HG02623 (cell line): Measurements from ENCODE around the gene TBXAS1.
"Not testable (repeated sequence)": the region's sequence is repeated elsewhere in the genome, so short reads cannot be mapped to it uniquely, and the experiment has no call there.

Source experiments
- ATAC-seq: cut with Tn5 transposase; IDR thresholded peaks from one replicate; pipeline ENCODE4 v1.9.1; 2021; ENCODE audit warnings: moderate library complexity; ENCODE audit not compliant: unreplicated experiment

The TBXAS1 gene

DNA sequence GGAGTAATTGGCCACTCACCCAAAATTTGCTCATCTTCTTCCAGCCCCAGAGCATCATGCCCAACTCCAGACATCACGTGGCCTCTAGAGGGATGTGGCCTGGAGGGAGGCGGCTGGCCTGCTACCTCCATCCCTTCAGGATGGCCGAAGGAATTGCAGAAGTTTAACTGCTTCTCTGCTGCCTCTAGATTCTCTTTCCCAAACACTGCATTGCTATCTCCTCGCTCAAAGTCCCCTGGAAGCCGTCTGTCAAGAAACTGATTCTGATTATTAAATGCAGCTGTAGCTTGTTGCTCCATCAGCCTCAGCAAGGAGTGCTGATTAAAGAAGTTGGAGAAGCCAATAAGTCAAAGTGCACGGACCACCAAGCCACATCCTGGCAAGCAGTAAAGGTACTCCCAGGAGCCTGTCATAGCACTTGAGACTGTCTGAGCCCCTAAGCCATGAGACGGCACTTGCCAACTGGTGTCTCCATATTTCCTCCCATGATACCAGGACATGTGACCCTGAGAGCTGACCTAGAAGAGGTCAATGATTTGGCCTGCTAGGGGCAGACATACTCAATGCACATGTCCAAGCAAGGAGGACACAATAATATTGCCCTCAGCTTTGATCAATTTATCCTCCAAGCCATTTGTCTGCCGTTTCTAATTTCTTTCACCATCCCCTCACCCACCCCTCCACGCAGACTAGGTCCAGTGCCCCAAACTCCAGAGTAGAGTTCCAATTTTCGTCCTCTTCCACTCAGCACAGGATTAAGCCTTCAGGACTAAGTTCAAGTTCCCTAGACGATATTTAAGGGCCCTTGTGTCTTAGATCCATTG lies 84.2 kb downstream of the TBXAS1 start:
- ATAC-seq = no peak

DNA sequence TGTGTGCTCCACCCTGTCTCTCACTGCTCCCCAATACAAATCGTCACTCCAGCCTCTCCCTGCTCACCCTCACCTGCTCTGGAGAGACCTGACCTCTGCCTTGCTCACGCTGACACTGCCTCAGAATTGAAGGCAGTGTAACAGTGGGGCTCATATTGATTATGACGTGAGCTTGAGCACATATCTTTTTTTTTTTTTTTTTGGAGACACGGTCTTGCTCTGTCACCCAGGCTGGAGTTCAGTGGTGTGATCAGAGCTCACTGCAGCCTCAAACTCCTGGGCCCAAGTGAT lies 84.7 kb downstream of the TBXAS1 start:
- no peak for ATAC-seq

DNA sequence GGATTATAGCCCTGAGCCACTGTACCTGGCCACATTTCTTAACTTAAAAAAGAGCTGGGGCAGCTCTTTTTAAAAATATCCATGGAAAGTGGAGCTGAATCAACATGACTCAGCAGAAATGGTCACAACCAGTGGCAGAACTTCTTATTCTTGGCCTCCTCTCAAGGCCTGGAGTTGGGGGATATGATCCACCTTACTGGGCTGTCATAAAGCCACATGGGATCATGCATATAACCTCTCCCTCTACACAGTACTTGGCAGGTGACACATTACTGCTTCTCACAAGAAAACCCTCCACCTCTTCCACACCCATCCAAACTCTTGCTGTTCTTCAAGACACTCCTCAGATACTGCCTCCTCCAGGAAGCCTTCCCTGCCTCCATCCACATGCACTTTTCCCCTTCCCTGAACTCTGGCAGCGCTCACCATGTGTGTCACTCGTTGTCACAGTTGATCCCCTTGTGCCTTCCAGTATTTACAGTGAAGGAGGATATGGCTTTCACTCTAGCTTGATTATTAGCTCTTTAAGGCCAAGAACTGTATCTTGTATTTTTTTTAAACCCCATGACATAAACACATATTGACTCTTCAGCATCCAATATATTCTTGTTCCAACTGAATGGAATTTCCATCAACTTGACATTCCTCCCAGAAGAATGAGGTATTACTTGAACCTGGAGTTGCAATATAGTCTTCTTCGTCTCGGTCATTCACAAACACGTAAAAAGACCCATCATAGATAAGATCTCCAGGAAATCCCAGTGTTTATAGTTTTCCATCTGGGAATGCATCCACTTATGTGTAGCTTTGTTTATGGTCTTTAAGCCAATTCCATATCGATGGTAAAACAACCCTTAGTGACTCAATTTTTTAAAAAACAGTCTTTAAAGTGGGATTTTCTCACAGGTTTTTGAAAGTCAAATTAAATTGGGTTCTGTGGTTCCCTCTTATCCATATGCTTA lies 85.5 kb downstream of the TBXAS1 start:
- no peak for ATAC-seq

DNA sequence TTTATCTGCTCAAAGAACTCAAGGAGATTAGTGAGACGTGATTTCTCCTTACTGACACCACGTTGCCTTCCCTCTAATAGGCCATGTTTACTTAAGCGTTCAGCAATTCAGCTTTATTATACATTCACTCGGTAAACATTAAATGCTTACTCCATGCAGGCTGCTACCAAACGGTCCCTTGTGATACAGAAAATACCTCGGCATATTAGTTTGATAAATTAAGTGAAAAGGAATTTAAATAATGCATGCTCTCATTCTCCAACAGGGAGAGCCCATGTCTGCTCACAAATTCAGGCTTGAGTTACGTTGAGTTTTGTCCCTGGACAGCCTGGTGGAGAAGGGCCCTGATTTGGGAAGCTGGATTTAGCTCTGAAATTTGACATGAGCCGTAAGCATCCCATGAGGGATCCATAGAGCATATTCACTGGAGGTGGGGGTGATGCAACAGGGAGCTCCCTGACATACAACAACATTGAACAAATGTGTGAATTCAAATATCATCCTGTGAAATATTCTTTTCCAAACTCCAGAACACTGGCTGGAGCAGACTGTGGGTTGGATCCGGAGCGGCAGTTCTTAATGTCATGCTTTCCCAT lies 86.3 kb downstream of the TBXAS1 start:
- ATAC-seq = no peak

DNA sequence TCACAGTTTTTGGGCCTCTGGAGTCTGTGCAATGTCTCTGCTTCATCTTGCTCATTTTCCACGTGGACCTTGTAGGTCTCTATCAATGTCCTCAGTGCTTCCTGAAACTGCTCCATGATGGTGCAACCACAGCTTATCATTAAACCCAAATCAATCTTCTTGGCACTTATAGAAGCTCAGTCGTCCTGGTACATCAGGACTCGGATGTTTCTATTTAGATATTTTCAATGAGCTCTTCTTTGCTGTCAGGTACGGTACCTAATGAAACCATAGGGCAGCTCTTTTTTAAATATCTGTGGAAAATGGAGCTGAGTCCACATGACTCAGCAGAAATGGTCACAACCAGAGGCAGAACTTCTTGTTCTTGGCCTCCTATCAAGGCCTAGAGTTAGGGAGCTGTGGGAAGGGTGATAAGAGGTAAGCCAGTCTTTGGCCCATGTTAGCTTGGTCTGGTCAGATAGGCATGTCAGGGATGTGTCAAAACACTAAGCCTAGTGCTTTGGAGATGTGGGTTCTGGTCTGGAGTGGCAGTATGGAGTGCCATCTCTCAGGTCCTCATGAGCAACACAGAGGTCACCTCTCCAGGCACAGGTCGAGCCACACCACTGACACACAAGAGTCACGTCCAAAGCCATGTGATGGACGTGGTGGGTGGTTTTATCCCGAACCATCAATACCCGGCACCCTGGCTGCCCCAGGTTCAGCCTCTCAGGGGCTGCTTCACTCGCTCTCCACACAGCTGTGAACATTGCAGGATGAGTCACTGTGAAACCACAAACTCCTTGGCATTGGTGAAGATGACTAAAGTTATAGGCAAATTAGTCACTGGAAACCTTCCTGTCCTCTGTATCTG lies 87.0 kb downstream of the TBXAS1 start:
- ATAC-seq = peak; percentile 76

DNA sequence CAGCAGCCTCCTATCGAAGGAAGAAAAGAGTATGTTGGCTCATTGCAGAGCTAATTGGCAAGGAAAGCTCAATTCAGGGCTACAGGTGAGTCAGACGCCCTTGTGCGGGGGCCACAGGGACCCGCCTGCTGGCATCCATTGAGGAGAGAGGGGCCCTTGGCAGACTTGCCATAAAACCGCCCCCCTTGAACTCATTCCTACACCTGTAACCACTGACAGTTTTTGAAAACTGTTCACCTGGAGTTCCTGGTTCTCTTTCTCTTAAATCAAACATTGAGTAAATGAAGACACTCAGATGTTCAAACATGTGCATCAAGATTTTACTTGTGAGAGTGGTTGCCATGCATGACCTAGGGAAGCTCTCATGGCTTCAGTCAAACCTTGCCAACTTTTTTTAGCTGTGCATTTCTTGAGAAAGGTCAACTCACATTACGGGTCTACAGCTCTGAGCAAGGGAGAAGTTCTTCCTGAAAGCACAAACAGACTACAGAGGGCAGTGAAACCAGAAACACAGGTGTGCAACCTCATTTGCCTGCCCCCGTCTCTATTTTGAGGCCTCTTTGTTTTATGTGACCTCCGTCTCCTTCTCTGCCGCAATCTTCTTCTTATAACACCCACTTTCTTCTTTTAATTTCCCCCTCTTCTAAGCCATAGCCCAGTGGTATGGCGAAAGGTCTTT lies 87.8 kb downstream of the TBXAS1 start:
- ATAC-seq = peak; percentile 77

DNA sequence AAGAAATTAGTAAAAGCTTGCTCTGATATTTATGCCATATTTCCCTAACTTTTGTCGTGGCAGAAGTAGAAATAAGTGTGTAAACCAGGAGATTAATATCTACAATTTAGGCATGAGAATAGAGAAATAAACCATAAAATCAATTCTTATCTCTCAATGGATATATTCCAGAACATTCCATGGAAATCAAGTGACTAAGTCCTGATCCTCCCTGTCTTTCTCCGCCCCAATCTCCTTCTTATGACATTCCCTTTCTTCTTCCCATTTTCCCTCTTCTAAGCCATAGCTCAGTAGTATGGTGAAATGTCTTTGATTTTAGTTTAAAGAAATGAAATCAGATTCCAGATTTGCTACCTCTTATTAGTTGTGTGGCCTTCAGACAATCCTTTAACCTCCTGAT lies 88.8 kb downstream of the TBXAS1 start:
- no peak for ATAC-seq

DNA sequence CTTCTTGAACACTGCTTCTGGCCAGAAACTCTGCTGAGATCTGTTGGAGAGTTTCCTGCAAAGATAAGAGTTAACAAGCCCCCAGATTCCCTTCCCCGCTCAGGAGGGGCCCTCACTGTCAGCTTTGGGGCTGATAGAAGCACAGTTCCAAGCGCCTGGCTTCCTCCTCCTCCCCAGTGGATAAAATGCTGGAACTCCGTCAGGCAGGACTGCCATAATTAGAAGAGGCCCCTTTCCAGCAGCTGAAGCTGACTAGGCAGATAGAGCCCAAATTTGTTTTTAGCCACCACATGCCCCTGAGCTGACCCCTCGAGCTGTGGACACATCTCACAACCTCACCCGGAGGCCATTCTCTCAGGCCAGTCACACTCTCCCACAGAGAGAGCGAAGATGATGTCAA lies 89.4 kb downstream of the TBXAS1 start:
- no peak for ATAC-seq

DNA sequence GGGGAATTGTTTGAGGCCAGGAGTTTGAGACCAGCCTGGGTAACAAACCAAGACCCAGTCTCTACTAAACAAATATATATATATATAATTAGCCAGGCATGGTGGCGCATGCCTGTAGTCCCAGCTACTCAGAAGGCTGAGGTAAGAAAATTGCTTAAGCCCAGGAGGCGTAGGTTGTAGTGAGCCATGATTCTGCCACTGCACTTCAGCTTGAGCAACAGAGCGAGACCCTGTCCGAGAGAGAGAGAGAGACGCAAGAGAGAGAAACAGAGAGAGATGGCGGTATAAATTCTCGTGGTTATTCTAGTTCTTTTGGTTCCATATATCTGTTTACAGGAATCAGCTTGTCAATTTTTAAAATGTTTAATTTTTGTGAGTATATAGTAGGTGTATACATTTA lies 94.0 kb downstream of the TBXAS1 start:
- ATAC-seq = no peak

DNA sequence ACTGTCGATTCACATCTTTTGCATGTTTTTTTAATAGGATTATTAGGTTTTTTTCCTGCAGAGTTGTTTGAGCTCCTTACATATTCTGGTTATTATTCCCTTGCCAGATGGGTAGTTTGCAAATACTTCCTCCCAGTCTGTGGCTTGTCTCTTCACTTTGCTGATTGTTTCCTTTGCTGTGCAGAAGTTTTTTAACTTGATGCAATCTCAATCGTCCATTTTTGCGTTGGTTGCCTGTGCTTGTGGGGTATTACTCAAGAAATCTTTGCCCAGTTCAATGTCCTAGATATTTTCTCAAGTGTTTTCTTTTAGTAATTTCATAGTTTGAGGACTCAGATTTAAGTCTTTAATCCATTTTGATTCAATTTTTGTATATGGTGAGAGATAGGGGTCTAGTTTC lies 95.4 kb downstream of the TBXAS1 start:
- ATAC-seq = no peak

DNA sequence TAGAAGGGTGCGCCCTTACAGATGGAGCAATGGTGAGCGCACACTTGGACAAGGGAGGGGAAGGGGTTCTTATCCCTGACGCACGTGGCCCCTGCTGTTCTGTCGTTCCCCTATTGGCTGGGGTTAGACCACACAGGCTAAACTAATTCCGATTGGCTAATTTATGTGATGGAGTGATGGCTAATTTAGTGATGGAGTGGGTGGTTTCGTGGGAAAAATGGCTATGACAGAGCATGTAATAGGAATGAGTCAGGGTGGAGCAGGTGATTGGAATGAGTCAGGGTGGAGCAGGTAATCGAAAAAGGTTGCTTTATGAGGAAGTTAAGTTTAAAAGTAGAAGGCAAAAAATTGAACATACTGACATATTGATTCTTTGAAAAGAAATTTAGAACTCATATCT lies 100.2 kb downstream of the TBXAS1 start:
- not testable (repeated sequence) for ATAC-seq

DNA sequence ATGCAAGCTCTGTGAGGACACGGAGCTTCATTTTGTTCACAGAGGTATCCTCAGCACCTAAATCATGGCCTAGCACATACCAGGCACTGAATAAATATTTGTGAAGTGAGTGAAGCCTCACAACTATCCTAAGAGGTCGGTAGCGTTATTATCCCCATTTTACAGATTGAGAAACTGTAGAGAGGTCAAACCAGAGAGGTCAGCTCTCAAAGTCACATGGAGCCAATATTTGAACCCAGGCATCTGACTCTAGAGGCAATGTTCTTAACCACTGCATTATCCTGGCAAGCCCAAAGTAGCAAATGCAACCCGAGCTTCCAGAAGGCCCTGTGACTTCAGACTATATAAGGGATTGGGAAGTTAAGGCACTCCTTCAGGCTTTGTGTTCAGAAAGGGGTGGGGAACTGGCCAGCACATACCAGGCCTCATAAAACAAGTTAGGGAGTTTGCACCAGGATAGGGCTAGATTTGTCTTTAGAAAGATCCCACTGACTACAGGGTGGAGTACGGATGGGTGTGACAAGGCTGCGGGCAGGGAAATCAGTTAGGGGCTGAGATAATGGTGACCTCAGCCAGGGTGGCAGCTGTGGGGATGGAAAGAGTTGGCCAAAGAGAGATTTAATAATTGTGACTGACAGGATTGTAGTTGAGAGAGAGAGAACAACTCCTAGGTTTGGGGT lies 101.4 kb downstream of the TBXAS1 start:
- ATAC-seq = no peak

DNA sequence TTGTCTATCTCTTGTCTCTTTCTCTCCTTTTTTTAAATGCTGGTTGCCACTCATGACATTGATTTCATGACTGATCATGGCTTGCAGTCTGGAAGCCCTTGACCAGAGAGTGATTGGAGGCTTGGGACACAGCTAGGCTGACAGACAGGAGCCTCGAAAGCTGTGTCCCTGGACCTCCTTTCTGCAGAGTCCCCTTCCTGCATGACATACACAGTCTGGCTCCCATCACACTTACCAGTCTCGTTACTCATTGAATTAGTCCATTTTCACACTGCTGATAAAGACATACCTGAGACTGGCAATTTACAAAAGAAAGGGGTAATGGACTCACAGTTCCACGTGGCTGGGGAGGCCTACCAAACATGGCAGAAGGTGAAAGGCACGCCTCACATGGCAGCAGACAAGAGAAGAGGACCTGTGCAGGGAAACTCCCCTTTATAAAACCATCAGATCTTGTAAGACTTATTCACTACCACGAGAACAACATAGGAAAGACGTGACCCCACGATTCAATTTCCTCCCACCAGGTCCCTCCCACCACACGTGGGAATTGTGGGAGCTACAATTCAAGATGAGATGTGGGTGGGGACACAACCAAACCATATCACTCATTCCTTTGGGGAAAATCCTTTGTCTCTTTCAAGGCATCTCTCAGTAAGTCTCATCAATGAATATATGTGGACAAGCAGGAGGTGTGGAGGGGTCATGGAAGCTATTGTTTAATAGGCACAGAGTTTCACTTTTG lies 102.3 kb downstream of the TBXAS1 start:
- no peak for ATAC-seq

DNA sequence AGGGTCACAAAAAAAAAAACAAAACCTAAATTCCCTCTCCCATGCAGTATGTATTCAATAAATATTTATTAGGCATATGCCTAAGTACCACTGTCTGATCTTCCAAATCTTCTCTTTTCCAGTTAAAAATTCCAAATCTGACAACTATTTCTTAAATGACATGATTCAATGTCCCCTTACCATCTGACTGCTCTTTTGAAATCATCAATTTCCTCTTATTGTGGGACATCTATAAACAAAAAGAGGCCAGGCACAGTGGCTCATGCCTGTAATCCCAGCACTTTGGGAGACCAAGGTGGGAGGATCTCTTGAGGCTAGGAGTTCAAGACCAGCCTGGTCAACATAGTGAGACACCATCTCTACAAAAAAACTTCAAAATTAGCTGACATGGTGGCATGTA lies 103.5 kb downstream of the TBXAS1 start:
- no peak for ATAC-seq

DNA sequence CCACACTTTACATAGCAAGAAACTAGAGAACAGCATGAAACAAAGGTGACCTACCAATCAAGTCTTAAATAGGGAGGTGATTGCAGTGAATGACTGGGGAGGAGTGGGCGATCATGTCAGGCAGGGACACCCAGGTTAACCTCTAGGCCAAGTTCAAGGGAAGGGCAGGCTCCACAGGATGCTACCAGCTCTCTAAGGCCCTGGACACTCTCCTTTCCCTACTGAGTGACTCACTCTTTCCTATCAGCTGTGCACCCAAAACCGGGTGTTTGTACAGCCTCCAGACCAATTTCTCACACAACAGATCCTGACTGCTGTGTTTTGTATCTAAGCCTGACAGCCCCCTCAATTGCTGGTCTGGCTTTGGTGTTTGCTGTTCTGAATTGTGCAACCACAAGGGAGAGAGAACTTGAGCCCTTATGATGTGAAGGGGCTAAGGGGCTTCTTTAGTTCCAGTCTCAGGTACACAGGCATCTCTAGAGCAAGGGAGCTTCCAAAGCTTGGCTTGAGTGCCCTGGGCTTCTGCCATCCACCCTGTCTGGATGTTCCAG lies 107.8 kb downstream of the TBXAS1 start:
- ATAC-seq = no peak

DNA sequence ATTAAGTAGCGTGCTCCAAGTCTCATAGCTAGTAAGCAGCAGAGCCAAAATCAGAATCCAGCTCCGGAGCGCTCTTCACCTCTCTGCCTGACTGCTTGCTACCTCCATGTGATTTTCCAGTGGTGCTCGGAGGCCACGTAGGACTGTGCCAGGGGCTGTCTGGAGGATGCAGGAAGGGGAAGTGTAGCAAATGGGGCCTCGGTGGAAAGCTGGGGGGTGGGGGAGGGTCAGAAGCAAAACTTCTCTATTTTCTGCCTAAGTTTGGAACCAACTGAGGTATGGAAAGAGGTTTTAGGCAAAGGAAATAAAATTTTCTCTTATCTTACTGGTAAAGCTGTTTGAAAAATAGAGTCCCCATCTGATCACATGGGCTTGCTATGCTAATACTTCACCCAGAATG lies 108.7 kb downstream of the TBXAS1 start:
- ATAC-seq = no peak

DNA sequence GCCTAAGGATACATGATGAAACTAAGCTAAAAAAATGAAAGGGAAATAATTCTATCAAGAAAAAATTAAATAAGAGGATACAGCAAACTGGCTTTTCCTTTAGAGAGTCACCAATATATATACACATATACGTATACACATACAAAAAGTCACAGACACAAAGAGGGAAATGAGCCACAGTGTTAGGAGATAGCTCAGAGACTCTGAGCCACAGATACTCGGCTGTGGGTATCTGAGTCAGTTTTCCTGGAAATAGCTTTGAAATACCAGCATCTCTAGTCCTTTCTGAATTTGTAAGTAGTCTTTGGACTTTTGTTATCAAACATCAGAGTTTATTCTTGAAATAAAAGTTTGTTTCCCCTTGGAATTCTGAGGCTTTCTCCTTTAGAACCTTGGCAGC lies 111.8 kb downstream of the TBXAS1 start:
- ATAC-seq = no peak

DNA sequence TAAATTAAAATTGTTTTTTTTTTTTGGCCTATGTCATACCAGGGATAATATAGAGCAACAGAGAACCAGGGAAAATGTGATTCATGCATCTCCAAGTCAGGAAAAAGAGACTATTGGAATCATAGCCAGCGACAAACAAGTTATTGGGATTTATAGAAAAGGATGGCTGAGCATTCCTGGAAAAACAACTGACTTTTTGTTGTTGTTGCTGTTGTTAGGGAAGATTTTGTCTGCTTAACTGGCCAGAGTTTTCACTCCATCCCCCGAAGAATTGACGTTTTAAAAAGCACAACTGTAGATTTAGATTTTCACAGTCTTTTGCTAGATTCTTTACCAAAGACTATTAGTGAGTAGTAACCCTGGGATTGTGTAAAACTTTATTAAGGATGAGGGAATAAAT lies 112.4 kb downstream of the TBXAS1 start:
- no peak for ATAC-seq

DNA sequence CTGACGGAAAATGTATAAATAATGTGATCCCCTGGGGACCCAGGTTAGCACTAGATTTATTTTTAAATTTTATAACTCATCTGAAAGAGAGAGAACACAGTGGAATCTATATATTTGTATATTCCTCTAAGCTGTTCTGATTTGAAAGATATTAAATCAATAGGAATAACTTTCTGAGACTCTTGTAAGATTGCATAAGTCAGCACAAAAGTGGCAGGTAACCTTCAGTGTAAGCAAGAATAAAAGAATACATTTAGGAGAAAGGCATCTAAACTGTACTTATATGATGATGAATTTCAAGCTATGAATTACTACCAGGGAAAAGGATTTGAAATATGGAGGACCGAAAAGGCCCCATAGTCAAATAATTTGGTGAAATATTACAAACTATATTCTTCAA lies 112.8 kb downstream of the TBXAS1 start:
- no peak for ATAC-seq
